Suprapubic skin (tissue), 4 donors: ENCODE data around the gene CYP39A1.

ENCODE experiments used
- CTCF ChIP-seq, 2 donors: fragments of 200-600 bp in 1 of 2; fragments of 450-650 bp in 1 of 2; sonication (generic) in 1 of 2; IDR thresholded peaks; one replicate each; pipeline ENCODE4 v1.5.1; 2016 to 2019; ENCODE audit warnings: antibody characterized with exemption in 2 of 2, mild to moderate bottlenecking in 1 of 2, moderate library complexity in 1 of 2
- EP300 ChIP-seq: sonication (generic); formaldehyde crosslinking; IDR thresholded peaks from one replicate; pipeline ENCODE4 v1.6.1; 2017; ENCODE audit warnings: antibody characterized with exemption
- POLR2A ChIP-seq, 2 donors: fragments of 450-650 bp; IDR thresholded peaks; one replicate each; pipeline ENCODE4 v1.6.1; 2017; ENCODE audit warnings: antibody characterized with exemption in 2 of 2, mild to moderate bottlenecking in 2 of 2, moderate library complexity in 2 of 2
- POLR2AphosphoS5 ChIP-seq, 3 donors: sonication (generic); formaldehyde crosslinking; IDR thresholded peaks; one replicate each; pipeline ENCODE4 v1.6.1; 2017; ENCODE audit warnings: antibody characterized with exemption in 3 of 3

- TF ChIP-seq CTCF (IDR thresholded peaks at IDR 0.05) = no peak
- TF ChIP-seq EP300 = no peak
- TF ChIP-seq POLR2A (IDR thresholded peaks at IDR 0.05) = no peak
- TF ChIP-seq POLR2AphosphoS5 (IDR thresholded peaks at IDR 0.05) = no peak
Measured at GRCh38 chr6:46517202-46517601, 135.4 kb downstream of the CYP39A1 start.
